Measurements from ENCODE around the gene SNX21.
"Not testable (repeated sequence)": the region's sequence is repeated elsewhere in the genome, so short reads cannot be mapped to it uniquely, and the experiment has no call there.

The SNX21 gene

GRCh38 chr20:45833030-45833882, at the start of gene SNX21:
TSS of gene SNX21 (plus strand) at chr20:45833799. CDS start at chr20:45833920, 121 bp downstream.
- DNase-seq: peak; percentile 93

GRCh38 chr20:45788351-45788750, 45.2 kb upstream of the SNX21 start:
- no peak for DNase-seq

- DNase-seq: no peak
Observed at GRCh38 chr20:45792317-45793118, 41.1 kb upstream of the SNX21 start.

- no peak for DNase-seq
Observed at GRCh38 chr20:45796337-45797065, 37.1 kb upstream of the SNX21 start.

GRCh38 chr20:45797510-45797909, 36.1 kb upstream of the SNX21 start:
- DNase-seq: not testable (repeated sequence)

- DNase-seq: not testable (repeated sequence)
Observed at GRCh38 chr20:45797955-45798354, 35.6 kb upstream of the SNX21 start.

GRCh38 chr20:45798935-45799642, 34.5 kb upstream of the SNX21 start:
- DNase-seq: peak; percentile 43

GRCh38 chr20:45801851-45802250, 31.7 kb upstream of the SNX21 start:
- no peak for DNase-seq

- no peak for DNase-seq
Observed at GRCh38 chr20:45810191-45810970, 23.2 kb upstream of the SNX21 start.

- DNase-seq: peak; percentile 100
Observed at GRCh38 chr20:45812157-45813005, 21.2 kb upstream of the SNX21 start, which contains the start of gene UBE2C. TSS of gene UBE2C (plus strand) at chr20:45812644. CDS start at chr20:45812696, 52 bp downstream.

- no peak for DNase-seq
Observed at GRCh38 chr20:45813006-45813340, 20.6 kb upstream of the SNX21 start.

- DNase-seq: no peak
Observed at GRCh38 chr20:45813489-45813888, 20.1 kb upstream of the SNX21 start.

- DNase-seq: no peak
Observed at GRCh38 chr20:45814314-45814713, 19.3 kb upstream of the SNX21 start.

GRCh38 chr20:45816951-45817350, 16.6 kb upstream of the SNX21 start:
- no peak for DNase-seq

- DNase-seq: peak; percentile 78
Observed at GRCh38 chr20:45817376-45818194, 16.0 kb upstream of the SNX21 start.

GRCh38 chr20:45818239-45818638, 15.4 kb upstream of the SNX21 start:
- DNase-seq: no peak

GRCh38 chr20:45819466-45819865, 14.1 kb upstream of the SNX21 start:
- DNase-seq: no peak

- no peak for DNase-seq
Observed at GRCh38 chr20:45821947-45822346, 11.7 kb upstream of the SNX21 start.

GRCh38 chr20:45822857-45823256, 10.7 kb upstream of the SNX21 start:
- peak; percentile 26 for DNase-seq

Measured in fibroblast of skin of right biceps (primary cell).